ENCODE results near the gene EXOSC7. TPM values are rescaled to one million over a fixed set of nuclear protein-coding genes. Genes with fewer than 3 reads are reported as not detected.
A peak's percentile ranks its signal among the peaks of the same experiment; 100 is the strongest.

Gene EXOSC7
- total RNA-seq, 1 donor from 2014 or later = 27.3 TPM

DNA sequence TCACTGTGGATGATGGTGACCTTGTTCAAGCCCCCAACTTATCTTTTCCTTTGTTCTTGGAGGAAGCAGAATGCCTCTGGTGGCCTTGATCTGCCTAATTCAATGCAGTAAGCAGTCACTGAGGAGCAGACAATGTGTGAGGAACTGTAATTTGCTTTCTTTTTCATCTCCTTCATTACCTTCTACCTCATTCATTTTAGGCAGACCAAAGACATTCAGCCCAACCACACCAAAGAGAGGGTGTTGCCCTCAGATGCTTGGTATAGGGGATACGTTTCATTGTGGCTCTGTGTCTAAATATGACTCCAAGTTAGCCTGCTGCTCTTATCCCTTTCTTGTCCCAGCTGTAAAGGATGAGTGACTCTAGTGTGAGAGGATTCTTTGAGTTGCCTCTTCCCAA lies 15.3 kb downstream of the EXOSC7 start:
- no peak for DNase-seq (ENCODE audit: low spot score in 2 of 2)
- no peak for FAIRE-seq

DNA sequence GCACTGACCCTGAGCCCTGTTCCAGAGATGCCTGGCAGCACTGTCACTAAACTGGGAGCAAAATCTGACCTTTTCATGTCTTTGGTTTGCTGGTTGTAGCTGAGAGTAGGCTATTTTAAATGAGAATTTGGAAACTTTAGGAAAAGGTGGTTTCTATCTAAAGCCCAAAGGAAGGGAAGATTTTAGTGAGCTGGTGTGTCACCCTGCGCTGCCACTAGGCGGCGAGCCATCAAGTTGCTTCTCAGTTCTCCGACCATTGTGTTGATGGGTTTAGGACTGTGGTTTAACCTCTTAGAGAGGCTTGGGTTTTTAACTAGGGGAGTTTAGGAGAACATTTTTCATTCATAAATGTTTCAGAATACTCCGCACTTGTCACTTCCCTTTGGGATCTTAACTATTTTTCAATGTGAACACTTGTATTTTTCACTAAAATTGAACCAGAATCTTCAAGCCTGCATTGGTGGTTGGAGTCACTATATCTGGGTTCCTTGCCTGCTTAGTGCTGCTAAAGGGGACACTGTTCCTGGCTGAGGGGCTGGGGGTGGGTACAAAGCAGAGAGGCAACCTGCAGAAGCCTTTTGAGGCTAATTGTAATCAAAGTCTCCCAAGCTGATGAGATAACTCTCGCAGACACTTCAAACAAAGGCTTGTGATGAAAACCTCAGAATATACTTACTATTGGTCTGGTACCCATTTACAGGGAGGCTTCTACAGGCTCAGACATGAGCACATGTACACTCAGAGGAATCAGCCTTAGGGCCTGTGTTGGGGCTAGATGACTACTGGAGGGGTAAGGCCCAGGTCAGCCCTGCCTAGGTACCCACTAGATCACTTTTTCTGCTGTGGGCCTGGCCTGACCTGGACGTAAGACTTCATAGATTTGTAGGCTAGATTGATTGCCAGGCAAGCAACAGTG lies 16.8 kb downstream of the EXOSC7 start:
- no peak for FAIRE-seq

DNA sequence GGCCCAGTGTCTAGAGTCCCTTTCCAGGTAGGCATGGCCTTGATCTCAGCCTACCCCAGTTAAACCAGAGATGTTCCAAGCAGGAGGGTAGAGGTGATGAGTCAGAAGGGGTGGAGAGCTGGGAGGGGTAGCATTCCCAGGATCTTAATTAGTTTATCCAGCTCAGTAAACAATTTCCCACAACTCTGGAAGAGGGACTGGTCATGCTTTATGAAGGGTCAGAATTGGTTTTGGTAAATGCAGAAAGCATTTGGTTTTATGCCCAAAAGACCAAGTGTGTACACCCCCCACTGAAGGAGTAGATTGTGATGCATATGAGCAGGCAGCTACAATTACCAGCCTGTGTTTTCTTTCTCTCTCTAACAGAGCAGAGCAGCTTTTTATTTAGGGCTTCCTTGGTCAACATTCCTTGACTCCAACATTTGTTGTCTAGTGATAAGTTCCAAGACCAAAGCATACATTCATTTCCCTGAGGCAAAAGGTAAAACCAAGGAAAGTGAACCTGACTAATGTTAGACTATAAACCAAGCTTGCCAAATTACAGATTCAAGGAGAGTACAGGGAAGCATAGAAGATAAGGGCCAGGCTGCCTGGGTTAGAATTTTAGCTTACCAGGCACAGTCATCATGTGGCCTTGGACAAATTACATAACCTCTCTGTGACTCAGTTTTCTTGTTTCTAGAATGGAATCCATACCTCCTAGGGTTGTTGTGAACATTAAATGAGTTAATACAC lies 17.6 kb downstream of the EXOSC7 start:
- FAIRE-seq (no peak), DNase-seq (ENCODE audit: low spot score in 2 of 2) (no peak)

More for the DNA sequence above, 16.8 kb downstream of the EXOSC7 start:
- no peak for DNase-seq (ENCODE audit: low spot score in 2 of 2)

GRCh38 chr3:44995142-44995770 lies 19.2 kb downstream of the EXOSC7 start:
- peak in 1 of 2 donors; percentile 34 for DNase-seq (ENCODE audit: low spot score in 2 of 2)
- FAIRE-seq = no peak

DNA sequence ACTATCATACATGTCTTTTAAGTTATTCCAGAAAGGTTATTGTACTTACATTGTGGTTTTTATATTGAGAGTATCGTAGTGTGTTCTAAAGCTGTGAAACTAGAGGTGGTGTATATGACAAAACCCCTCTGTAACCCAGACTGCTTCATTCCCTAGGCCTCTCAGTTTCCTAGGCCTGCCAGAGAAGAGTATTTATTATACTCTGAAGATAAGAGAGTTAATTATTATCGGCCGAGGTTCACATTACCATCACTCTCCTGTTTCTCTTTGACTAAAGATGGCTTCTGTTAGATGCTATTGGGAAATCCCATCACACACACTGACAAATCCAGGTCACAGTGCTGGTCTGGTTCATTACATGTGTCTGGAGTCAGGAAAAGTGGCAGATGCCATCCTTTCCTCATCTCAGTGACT lies 20.5 kb downstream of the EXOSC7 start:
- FAIRE-seq = no peak

GRCh38 chr3:44999782-45000181 lies 23.7 kb downstream of the EXOSC7 start:
- no peak for FAIRE-seq

More for the DNA sequence above, 20.5 kb downstream of the EXOSC7 start:
- no peak for DNase-seq (ENCODE audit: low spot score in 2 of 2)

GRCh38 chr3:45000823-45001222 lies 24.8 kb downstream of the EXOSC7 start:
- DNase-seq (ENCODE audit: low spot score in 2 of 2) (no peak), FAIRE-seq (no peak)

More at GRCh38 chr3:44999782-45000181, 23.7 kb downstream of the EXOSC7 start:
- no peak for DNase-seq (ENCODE audit: low spot score in 2 of 2)

DNA sequence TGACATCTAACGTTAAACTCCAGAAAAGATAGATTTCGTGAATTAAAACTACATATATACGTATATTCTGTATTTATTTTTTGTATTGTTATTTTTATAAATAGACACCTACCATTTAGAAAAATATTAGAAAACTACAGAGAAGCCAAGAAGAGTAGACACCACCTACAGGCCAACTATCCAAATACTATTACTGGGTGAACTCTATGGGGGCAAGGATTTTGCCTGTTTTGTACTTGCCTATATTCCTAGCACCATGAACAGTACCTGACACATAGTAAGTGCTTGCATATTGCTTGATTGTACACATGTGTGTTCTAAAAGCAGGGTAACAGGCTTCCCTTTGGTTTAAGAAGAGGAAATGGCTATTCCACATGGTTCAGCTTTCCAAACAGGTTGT lies 25.7 kb downstream of the EXOSC7 start:
- DNase-seq (ENCODE audit: low spot score in 2 of 2) = no peak
- FAIRE-seq = no peak

DNA sequence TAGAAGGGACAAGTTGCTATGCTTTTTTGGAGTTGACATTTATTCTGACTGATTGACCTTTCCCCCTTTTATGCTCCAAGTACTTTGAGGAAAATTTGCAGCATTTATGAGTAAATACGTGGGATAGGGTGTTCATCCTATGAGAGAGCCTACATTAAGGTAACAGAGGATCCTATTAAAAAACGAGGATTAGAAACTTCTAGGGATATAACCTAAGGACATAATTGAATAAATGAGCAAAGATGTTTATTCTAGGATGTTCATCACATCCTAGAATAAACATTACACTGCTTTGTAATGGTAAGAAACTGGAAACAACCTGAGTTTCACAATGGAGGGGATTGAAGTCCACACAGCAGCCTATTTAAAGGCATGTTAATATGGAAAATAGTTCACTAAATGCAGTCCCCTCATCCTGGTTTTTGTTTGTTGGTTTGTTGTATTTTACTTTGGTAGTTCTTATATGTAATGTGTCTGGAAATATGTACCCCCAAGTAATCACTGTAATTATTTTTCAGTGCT lies 26.2 kb downstream of the EXOSC7 start:
- FAIRE-seq (no peak), DNase-seq (ENCODE audit: low spot score in 2 of 2) (no peak)

DNA sequence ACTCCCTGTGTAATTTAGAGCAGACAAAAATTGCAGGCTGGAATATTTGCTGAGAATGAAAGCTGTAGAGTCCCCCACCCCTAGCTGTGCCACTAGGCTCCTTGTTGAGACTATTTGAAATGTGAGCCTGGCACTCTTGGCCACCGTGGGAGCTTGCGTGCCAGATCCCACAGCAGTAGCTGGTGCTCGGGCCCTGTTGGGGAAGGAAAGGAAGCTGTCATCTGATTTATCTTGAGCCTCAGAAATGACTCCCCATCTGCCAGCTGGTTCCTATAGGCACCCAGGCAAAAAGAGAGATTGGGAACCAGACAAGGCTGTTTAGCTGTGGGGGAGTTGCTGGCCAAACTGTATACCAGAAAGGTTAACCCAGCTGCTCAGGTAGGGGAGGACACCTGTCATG lies 26.7 kb downstream of the EXOSC7 start:
- FAIRE-seq (no peak), DNase-seq (ENCODE audit: low spot score in 2 of 2) (no peak)

- DNase-seq (ENCODE audit: low spot score in 2 of 2) = no peak
- FAIRE-seq = no peak
Measured at GRCh38 chr3:45003406-45003805, 27.4 kb downstream of the EXOSC7 start.

DNA sequence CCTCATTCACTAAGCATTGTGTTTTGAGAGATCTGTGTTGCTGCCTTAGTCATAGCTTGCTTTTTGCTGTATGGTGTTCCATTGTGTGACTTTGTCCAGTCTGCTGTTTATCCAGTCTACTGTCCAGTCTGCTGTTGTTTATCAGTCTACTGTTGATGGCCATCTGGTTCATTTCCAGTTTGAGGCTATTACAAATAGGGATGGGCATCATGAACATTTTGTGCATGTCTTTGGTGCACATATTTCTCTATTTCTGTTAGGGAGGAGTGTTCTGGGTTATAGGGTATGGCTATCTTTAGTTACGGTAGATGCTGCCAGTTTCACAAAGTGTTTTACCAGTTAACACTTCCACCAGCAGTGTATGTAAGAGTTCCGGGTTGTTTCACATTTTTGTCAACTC lies 27.8 kb downstream of the EXOSC7 start:
- no peak for FAIRE-seq

GRCh38 chr3:45007091-45007490 lies 31.0 kb downstream of the EXOSC7 start:
- DNase-seq (ENCODE audit: low spot score in 2 of 2) = no peak
- FAIRE-seq = no peak

More for the DNA sequence above, 27.8 kb downstream of the EXOSC7 start:
- no peak for DNase-seq (ENCODE audit: low spot score in 2 of 2)

- no peak for FAIRE-seq
- DNase-seq (ENCODE audit: low spot score in 2 of 2) = no peak
Measured at GRCh38 chr3:45008117-45008516, 32.1 kb downstream of the EXOSC7 start.

DNA sequence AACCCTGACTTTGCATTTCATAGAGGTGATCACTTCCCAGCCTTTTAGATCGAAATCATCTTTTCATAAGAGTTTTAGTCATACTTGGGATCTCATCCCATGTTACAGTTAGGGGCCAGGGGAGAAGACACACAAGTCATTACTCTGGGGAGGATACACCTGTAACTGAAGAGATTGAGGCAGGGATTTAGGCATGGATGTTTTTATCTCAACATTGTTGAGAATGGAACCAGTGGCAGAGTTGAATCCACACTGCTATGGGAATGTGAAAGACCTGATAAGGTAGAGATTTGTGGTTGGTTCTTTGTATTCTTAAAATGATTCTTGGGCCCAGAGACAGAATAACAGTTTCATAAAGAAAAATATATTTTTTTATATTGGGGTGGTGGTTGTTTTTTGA lies 33.8 kb downstream of the EXOSC7 start:
- no peak for FAIRE-seq
- no peak for DNase-seq (ENCODE audit: low spot score in 2 of 2)

DNA sequence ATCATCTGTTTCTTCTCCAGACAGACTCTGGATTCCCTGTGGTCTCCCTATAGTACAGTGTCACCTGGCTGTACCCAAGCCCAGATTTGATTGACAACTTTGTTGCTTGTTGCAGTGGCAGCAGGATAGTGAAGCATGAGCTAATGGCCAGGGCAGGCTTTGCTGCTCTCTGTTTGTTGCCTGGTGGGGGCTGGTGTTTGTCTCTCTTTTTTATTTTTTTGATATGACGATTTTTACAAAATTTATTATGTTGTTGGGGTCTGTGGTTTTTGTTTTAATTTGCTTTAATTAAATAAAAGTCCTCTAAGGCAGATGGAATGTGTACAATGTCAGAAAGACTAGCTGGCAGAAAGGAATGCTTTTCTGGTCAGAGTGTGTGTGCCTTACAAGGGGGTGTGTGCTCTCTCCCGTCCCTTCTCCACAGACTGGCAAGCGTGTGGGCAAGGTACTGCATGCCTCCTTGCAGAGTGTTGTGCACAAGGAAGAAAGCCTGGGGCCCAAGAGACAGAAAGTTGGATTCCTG lies 34.8 kb downstream of the EXOSC7 start:
- no peak for FAIRE-seq
- DNase-seq (ENCODE audit: low spot score in 2 of 2) = no peak

- no peak for DNase-seq (ENCODE audit: low spot score in 2 of 2)
- no peak for FAIRE-seq
Measured at GRCh38 chr3:45011756-45012508, 35.9 kb downstream of the EXOSC7 start.

- DNase-seq (ENCODE audit: low spot score in 2 of 2) = no peak
- FAIRE-seq = no peak
Measured at GRCh38 chr3:45012577-45012976, 36.5 kb downstream of the EXOSC7 start.

GRCh38 chr3:45016916-45017315 lies 40.9 kb downstream of the EXOSC7 start:
- no peak for DNase-seq (ENCODE audit: low spot score in 2 of 2)
- no peak for FAIRE-seq

DNA sequence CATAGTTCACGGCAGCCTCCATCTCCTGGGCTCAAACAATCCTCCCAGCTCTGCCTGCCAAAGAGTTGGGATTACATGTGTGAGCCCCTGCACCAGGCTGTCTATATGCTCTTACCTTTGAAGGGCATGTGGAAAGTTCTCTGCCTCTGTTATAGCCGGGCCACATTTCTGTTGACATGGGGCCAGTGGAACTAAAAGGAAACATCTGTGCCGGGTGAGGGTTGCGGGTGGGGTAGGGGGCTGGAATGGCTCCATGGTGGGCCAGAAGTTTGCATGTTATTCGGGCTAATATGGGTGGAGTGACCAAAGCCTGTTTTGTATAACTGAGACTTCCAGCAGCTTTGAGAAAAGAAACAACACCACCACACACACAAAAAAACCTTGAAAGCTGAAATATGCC lies 41.8 kb downstream of the EXOSC7 start:
- no peak for DNase-seq (ENCODE audit: low spot score in 2 of 2)
- FAIRE-seq = no peak
